Liver (tissue), 9 donors: ENCODE results near the gene EFR3B. TPM values are rescaled to one million over a fixed set of nuclear protein-coding genes. Genes with fewer than 3 reads are reported as not detected.

Experiments
- DNase-seq: peaks from one replicate; pipeline ENCODE4 v3.0.0-alpha.2; 2017; ENCODE audit warnings: low spot score
- H3K27ac ChIP-seq, 2 donors: one replicate each; pipeline ENCODE4 v1.7.0; 2013; ENCODE audit warnings: inconsistent platforms in 2 of 2, low read length in 2 of 2, control low read depth in 1 of 2, low read depth in 1 of 2, mild to moderate bottlenecking in 1 of 2
- H3K27me3 ChIP-seq, 4 donors: one replicate each; pipeline versions ENCODE4 v1.6.1 to v1.7.0; 2013; ENCODE audit warnings: low read length in 3 of 4, inconsistent platforms in 1 of 4, mild to moderate bottlenecking in 1 of 4, moderate library complexity in 1 of 4; ENCODE audit not compliant: control insufficient read depth in 4 of 4, insufficient read depth in 4 of 4
- H3K36me3 ChIP-seq, 4 donors: one replicate each; pipeline versions ENCODE4 v1.6.1 to v1.7.0; 2013; ENCODE audit warnings: low read length in 3 of 4, mild to moderate bottlenecking in 3 of 4, low read depth in 1 of 4, moderate library complexity in 1 of 4; ENCODE audit not compliant: control insufficient read depth in 4 of 4, insufficient read depth in 3 of 4
- H3K4me1 ChIP-seq, 4 donors: one replicate each; pipeline versions ENCODE4 v1.6.1 to v1.7.0; 2013; ENCODE audit warnings: low read length in 3 of 4, mild to moderate bottlenecking in 3 of 4, moderate library complexity in 1 of 4; ENCODE audit not compliant: control insufficient read depth in 4 of 4, insufficient read depth in 4 of 4
- H3K4me3 ChIP-seq, 3 donors: one replicate each; pipeline versions ENCODE4 v1.6.1 to v1.7.0; 2013; ENCODE audit warnings: low read length in 3 of 3, control low read depth in 1 of 3, low read depth in 1 of 3, mild to moderate bottlenecking in 1 of 3
- H3K9ac ChIP-seq, 2 donors: one replicate each; pipeline ENCODE4 v1.7.0; 2013; ENCODE audit warnings: low read length in 2 of 2, mild to moderate bottlenecking in 2 of 2, moderate library complexity in 2 of 2, control low read depth in 1 of 2, low read depth in 1 of 2
- H3K9me3 ChIP-seq, 4 donors: one replicate each; pipeline versions ENCODE4 v1.6.1 to v1.7.0; 2013; ENCODE audit warnings: low read length in 3 of 4; ENCODE audit not compliant: control insufficient read depth in 4 of 4
- CTCF ChIP-seq: fragments of 150-350 bp; IDR thresholded peaks from 2 replicates; pipeline ENCODE4 v1.5.1; 2017; ENCODE audit warnings: improper control_type of control experiment, low read depth, low read length; ENCODE audit not compliant: missing input control
- EGR1 ChIP-seq, 2 donors: IDR thresholded peaks; 2 replicates each; pipeline ENCODE4 v1.6.1; 2016 to 2018; ENCODE audit warnings: antibody characterized with exemption in 2 of 2, low read depth in 2 of 2
- FOXA1 ChIP-seq: IDR thresholded peaks from 2 replicates; pipeline ENCODE4 v1.6.1; 2016; ENCODE audit warnings: antibody characterized with exemption
- FOXA2 ChIP-seq: IDR thresholded peaks from 2 replicates; pipeline ENCODE4 v1.6.1; 2016; ENCODE audit warnings: antibody characterized with exemption
- GABPA ChIP-seq, 2 donors: IDR thresholded peaks in 1 of 2; conservative IDR thresholded peaks in 1 of 2; 2 replicates each; pipeline ENCODE4 v1.6.1; 2016; ENCODE audit warnings: antibody characterized with exemption in 2 of 2, mild to moderate bottlenecking in 1 of 2, moderate library complexity in 1 of 2
- HNF4G ChIP-seq: IDR thresholded peaks from 2 replicates; pipeline ENCODE4 v1.6.1; 2016; ENCODE audit warnings: antibody characterized with exemption
- JUND ChIP-seq, 2 donors: IDR thresholded peaks; 2 replicates each; pipeline ENCODE4 v1.6.1; 2016; ENCODE audit warnings: antibody characterized with exemption in 2 of 2
- MAX ChIP-seq: IDR thresholded peaks from 2 replicates; pipeline ENCODE4 v1.6.1; 2016; ENCODE audit warnings: antibody characterized with exemption
- NR2F2 ChIP-seq: IDR thresholded peaks from 2 replicates; pipeline ENCODE4 v1.6.1; 2016; ENCODE audit warnings: antibody characterized with exemption
- RAD21 ChIP-seq, 2 donors: IDR thresholded peaks; 2 replicates each; pipeline ENCODE4 v1.6.1; 2016; ENCODE audit warnings: antibody characterized with exemption in 2 of 2, mild to moderate bottlenecking in 2 of 2
- RXRA ChIP-seq, 2 donors: IDR thresholded peaks; 2 replicates each; pipeline ENCODE4 v1.6.1; 2017 to 2018; ENCODE audit warnings: antibody characterized with exemption in 2 of 2, mild to moderate bottlenecking in 1 of 2
- SP1 ChIP-seq: IDR thresholded peaks from 2 replicates; pipeline ENCODE4 v1.6.1; 2018; ENCODE audit warnings: antibody characterized with exemption, mild to moderate bottlenecking
- TAF1 ChIP-seq: conservative IDR thresholded peaks from 2 replicates; pipeline ENCODE4 v1.6.1; 2016; ENCODE audit warnings: antibody characterized with exemption, mild to moderate bottlenecking
- YY1 ChIP-seq: IDR thresholded peaks from 2 replicates; pipeline ENCODE4 v1.6.1; 2016; ENCODE audit warnings: antibody characterized with exemption, mild to moderate bottlenecking
- ZBTB33 ChIP-seq: IDR thresholded peaks from 2 replicates; pipeline ENCODE4 v1.6.1; 2016; ENCODE audit warnings: antibody characterized with exemption
- WGBS: extraction: QIAGEN DNeasy Blood & Tissue Kit; methylation state at CpG from one replicate; pipeline ENCODE4 v1.1.7; 2013; 5-methylcytosine and 5-hydroxymethylcytosine counted together
- polyA plus RNA-seq, 2 donors: library from polyadenylated mRNA; stranded (reverse) in 1 of 2; unstranded in 1 of 2; fragments of 200-250 nt in 1 of 2; fragments of >200 nt in 1 of 2; fragmentation: Nextera tagmentation in 1 of 2; extraction: Ambion mirVana in 1 of 2; gene quantifications; one replicate each; pipeline versions ENCODE4 v1.2.1 to v1.2.3, GENCODE V29; 2013 to 2015
- total RNA-seq, 2 donors: library from RNA; depleted of rRNA; stranded (reverse); fragments of >200 nt; gene quantifications; one replicate each; pipeline ENCODE4 v1.2.3, GENCODE V29; 2014
- TF ChIP-seq, protein P1 (sequence below): IDR thresholded peaks from 2 replicates; pipeline ENCODE4 v1.6.1; 2016; ENCODE audit warnings: antibody characterized with exemption, mild to moderate bottlenecking
- TF ChIP-seq, protein P2 (sequence below): IDR thresholded peaks from 2 replicates; pipeline ENCODE4 v1.6.1; 2016; ENCODE audit warnings: antibody characterized with exemption
- donor health status: healthy.
- donor health status: healthy.
- donor health status: healthy.
- donor health status: healthy.
- donor health status: healthy.

Gene EFR3B
- total and polyA plus RNA-seq, 4 donors = 0.05 to 0.33 (median 0.23) TPM

DNA sequence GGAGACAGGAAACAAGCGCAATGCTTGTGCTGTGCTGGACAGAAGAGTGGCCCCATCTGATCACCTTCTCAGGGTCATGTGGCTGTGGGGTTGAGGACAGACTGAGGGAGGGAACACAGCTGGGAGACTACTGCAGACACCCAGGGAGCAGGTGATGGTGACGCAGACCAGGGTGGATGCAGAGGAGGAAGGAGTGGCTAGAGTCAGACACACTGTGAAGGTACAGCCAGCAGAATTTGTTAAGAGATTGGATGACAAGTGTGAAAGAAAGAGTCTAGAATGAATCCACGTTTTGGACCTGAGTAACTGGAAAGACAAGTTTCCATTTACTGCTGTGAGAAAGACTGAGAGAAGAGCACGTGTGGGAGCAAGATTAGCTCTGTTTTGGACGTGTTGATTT lies 142.4 kb downstream of the EFR3B start:
- no peak overlapping the region for H3K9ac ChIP-seq
- 57% methylated on average over 5 of the region's 5 CpGs for WGBS
- no peak overlapping the region for H3K4me3 ChIP-seq
- H3K4me1 ChIP-seq = no peaks in the 10 kb centered on the region
- H3K27ac ChIP-seq = no peak overlapping the region
- H3K27me3 ChIP-seq = peaks cover 0 to 3% (median 0%) of the 10 kb centered on the region in 4 donors
- no peak for DNase-seq
- no peaks in the 10 kb centered on the region for H3K36me3 ChIP-seq
- peaks cover 0 to 7% (median 3%) of the 10 kb centered on the region in 4 donors for H3K9me3 ChIP-seq
- TF ChIP-seq HNF4G (no peak), NR2F2 (no peak), EGR1 (IDR thresholded peaks at IDR 0.05; ENCODE audit: low read depth in 2 of 2) (no peak), YY1 (no peak), RXRA (IDR thresholded peaks at IDR 0.05) (no peak)
- TF ChIP-seq, protein P1, sequence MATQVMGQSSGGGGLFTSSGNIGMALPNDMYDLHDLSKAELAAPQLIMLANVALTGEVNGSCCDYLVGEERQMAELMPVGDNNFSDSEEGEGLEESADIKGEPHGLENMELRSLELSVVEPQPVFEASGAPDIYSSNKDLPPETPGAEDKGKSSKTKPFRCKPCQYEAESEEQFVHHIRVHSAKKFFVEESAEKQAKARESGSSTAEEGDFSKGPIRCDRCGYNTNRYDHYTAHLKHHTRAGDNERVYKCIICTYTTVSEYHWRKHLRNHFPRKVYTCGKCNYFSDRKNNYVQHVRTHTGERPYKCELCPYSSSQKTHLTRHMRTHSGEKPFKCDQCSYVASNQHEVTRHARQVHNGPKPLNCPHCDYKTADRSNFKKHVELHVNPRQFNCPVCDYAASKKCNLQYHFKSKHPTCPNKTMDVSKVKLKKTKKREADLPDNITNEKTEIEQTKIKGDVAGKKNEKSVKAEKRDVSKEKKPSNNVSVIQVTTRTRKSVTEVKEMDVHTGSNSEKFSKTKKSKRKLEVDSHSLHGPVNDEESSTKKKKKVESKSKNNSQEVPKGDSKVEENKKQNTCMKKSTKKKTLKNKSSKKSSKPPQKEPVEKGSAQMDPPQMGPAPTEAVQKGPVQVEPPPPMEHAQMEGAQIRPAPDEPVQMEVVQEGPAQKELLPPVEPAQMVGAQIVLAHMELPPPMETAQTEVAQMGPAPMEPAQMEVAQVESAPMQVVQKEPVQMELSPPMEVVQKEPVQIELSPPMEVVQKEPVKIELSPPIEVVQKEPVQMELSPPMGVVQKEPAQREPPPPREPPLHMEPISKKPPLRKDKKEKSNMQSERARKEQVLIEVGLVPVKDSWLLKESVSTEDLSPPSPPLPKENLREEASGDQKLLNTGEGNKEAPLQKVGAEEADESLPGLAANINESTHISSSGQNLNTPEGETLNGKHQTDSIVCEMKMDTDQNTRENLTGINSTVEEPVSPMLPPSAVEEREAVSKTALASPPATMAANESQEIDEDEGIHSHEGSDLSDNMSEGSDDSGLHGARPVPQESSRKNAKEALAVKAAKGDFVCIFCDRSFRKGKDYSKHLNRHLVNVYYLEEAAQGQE = no peak

DNA sequence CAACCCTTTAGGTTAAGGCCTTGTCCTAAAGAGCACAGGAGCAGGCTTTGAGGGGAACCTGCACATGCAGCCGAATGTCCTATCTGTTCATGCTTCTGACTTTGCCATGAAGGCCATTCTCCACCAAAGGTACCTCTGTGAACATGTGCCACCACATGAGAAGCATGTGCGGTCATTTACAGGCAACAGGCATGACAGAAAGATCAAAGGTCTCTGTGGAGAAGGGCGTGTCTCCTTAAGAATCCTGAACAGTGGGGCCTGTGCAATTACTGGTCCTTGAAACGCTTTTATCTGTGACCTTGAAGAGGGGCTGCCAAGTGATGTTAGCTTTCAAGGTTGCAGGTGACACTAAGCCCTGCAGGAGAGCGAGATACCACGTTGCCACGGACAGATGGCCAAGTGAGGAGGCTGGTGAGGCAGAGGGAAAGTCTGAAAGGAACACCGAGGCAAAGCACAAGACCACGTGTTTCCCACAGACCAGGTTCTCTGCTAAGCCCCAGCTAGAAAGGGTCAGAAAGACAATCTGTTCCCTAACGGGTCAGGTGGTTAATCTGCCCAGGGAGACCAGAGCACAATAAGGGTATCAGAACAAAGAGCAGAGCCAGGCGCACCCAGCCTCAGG lies 146.0 kb downstream of the EFR3B start:
- H3K36me3 ChIP-seq = no peaks in the 10 kb centered on the region
- no peak for DNase-seq
- H3K27me3 ChIP-seq = peaks cover 0 to 3% (median 0%) of the 10 kb centered on the region in 4 donors
- H3K27ac ChIP-seq = no peak overlapping the region
- TF ChIP-seq, protein P1 = no peak
- no peak for TF ChIP-seq FOXA2
- no peak for TF ChIP-seq MAX
- no peak for TF ChIP-seq GABPA (IDR thresholded peaks at IDR 0.05 in 1 of 2, conservative IDR thresholded peaks at IDR 0.05 in 1 of 2)
- no peak for TF ChIP-seq NR2F2
- no peak for TF ChIP-seq TAF1
- TF ChIP-seq YY1 = no peak
- TF ChIP-seq RAD21 (IDR thresholded peaks at IDR 0.05) = no peak
- TF ChIP-seq EGR1 (IDR thresholded peaks at IDR 0.05; ENCODE audit: low read depth in 2 of 2) = no peak
- TF ChIP-seq ZBTB33 = no peak
- TF ChIP-seq CTCF = no peak
- TF ChIP-seq SP1 = no peak
- TF ChIP-seq HNF4G = no peak
- no peak for TF ChIP-seq RXRA (IDR thresholded peaks at IDR 0.05)
- no peak for TF ChIP-seq FOXA1
- TF ChIP-seq JUND (IDR thresholded peaks at IDR 0.05) = no peak
- TF ChIP-seq, protein P2, sequence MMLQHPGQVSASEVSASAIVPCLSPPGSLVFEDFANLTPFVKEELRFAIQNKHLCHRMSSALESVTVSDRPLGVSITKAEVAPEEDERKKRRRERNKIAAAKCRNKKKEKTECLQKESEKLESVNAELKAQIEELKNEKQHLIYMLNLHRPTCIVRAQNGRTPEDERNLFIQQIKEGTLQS = no peak
- no peak overlapping the region for H3K9ac ChIP-seq
- H3K4me1 ChIP-seq = no peaks in the 10 kb centered on the region
- no peaks in the 10 kb centered on the region for H3K9me3 ChIP-seq
- H3K4me3 ChIP-seq = no peak overlapping the region
- WGBS = 64% methylated on average over 11 of the region's 11 CpGs
